ENCODE data around the gene ATP8A2. TPM values are rescaled to one million over a fixed set of nuclear protein-coding genes. Genes with fewer than 3 reads are reported as not detected.

ATP8A2 gene
- total and polyA plus RNA-seq, 4 donors, result 0.01 to 0.08 (median 0.05) TPM; not detected in 1

- Histone ChIP-seq H3K9ac (ENCODE audit: low read depth in 1 of 2, low read length in 2 of 2) (no peak overlapping the region), H3K36me3 (ENCODE audit: control insufficient read depth in 4 of 4, insufficient read depth in 3 of 4, low read depth in 1 of 4, low read length in 3 of 4) (no peaks in the 10 kb centered on the region), H3K9me3 (ENCODE audit: control insufficient read depth in 4 of 4, low read length in 3 of 4) (peaks cover 0 to 7% (median 2%) of the 10 kb centered on the region in 4 donors), H3K27ac (ENCODE audit: low read depth in 1 of 2, low read length in 2 of 2) (no peak overlapping the region), H3K4me1 (ENCODE audit: control insufficient read depth in 4 of 4, insufficient read depth in 4 of 4, low read length in 3 of 4) (no peaks in the 10 kb centered on the region), H3K27me3 (ENCODE audit: control insufficient read depth in 4 of 4, insufficient read depth in 4 of 4, low read length in 3 of 4) (no peaks in the 10 kb centered on the region), H3K4me3 (ENCODE audit: low read depth in 1 of 3, low read length in 3 of 3) (no peak overlapping the region)
- DNase-seq (ENCODE audit: low spot score), result no peak
- WGBS, result 76% methylated on average over 7 of the region's 7 CpGs
- TF ChIP-seq REST (IDR thresholded peaks at IDR 0.05) (no peak), SP1 (IDR thresholded peaks at IDR 0.05) (no peak)
Observed at GRCh38 chr13:25607096-25607495, 235.3 kb downstream of the ATP8A2 start.

- H3K9ac ChIP-seq (ENCODE audit: low read depth in 1 of 2, low read length in 2 of 2), result no peak overlapping the region
- 61% methylated on average over 2 of the region's 2 CpGs for WGBS
- H3K36me3 ChIP-seq (ENCODE audit: control insufficient read depth in 4 of 4, insufficient read depth in 3 of 4, low read depth in 1 of 4, low read length in 3 of 4), result no peaks in the 10 kb centered on the region
- no peak for DNase-seq (ENCODE audit: low spot score)
- peaks cover 0 to 7% (median 2%) of the 10 kb centered on the region in 4 donors for H3K9me3 ChIP-seq (ENCODE audit: control insufficient read depth in 4 of 4, low read length in 3 of 4)
- H3K4me3 ChIP-seq (ENCODE audit: low read depth in 1 of 3, low read length in 3 of 3), result no peak overlapping the region
- TF ChIP-seq, protein P1, sequence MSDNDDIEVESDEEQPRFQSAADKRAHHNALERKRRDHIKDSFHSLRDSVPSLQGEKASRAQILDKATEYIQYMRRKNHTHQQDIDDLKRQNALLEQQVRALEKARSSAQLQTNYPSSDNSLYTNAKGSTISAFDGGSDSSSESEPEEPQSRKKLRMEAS (IDR thresholded peaks at IDR 0.05), result no peak
- TF ChIP-seq TAF1 (conservative IDR thresholded peaks at IDR 0.05) (no peak), REST (IDR thresholded peaks at IDR 0.05) (no peak), NR2F2 (IDR thresholded peaks at IDR 0.05) (no peak), YY1 (IDR thresholded peaks at IDR 0.05) (no peak), JUND (IDR thresholded peaks at IDR 0.05) (no peak)
- TF ChIP-seq, protein P2, sequence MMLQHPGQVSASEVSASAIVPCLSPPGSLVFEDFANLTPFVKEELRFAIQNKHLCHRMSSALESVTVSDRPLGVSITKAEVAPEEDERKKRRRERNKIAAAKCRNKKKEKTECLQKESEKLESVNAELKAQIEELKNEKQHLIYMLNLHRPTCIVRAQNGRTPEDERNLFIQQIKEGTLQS (IDR thresholded peaks at IDR 0.05), result no peak
- TF ChIP-seq, protein P3, sequence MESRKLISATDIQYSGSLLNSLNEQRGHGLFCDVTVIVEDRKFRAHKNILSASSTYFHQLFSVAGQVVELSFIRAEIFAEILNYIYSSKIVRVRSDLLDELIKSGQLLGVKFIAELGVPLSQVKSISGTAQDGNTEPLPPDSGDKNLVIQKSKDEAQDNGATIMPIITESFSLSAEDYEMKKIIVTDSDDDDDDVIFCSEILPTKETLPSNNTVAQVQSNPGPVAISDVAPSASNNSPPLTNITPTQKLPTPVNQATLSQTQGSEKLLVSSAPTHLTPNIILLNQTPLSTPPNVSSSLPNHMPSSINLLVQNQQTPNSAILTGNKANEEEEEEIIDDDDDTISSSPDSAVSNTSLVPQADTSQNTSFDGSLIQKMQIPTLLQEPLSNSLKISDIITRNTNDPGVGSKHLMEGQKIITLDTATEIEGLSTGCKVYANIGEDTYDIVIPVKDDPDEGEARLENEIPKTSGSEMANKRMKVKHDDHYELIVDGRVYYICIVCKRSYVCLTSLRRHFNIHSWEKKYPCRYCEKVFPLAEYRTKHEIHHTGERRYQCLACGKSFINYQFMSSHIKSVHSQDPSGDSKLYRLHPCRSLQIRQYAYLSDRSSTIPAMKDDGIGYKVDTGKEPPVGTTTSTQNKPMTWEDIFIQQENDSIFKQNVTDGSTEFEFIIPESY (IDR thresholded peaks at IDR 0.05), result no peak
- H3K27me3 ChIP-seq (ENCODE audit: control insufficient read depth in 4 of 4, insufficient read depth in 4 of 4, low read length in 3 of 4), result no peaks in the 10 kb centered on the region
- no peaks in the 10 kb centered on the region for H3K4me1 ChIP-seq (ENCODE audit: control insufficient read depth in 4 of 4, insufficient read depth in 4 of 4, low read length in 3 of 4)
- H3K27ac ChIP-seq (ENCODE audit: low read depth in 1 of 2, low read length in 2 of 2), result no peak overlapping the region
Observed at GRCh38 chr13:25608181-25608580, 236.4 kb downstream of the ATP8A2 start.

All from liver (tissue), 9 donors.